HG02571 (cell line): ENCODE results near the gene KIAA1328.
A peak's percentile ranks its signal among the peaks of the same experiment; 100 is the strongest.
"Not testable (repeated sequence)": the region's sequence is repeated elsewhere in the genome, so short reads cannot be mapped to it uniquely, and the experiment has no call there.

Experiments used
- ATAC-seq: cut with Tn5 transposase; IDR thresholded peaks from one replicate; pipeline ENCODE4 v1.9.1; 2021; ENCODE audit warnings: mild to moderate bottlenecking, moderate library complexity; ENCODE audit not compliant: unreplicated experiment

KIAA1328 gene

GRCh38 chr18:36821681-36822080 is 7.2 kb upstream of the KIAA1328 start:
- no peak for ATAC-seq

GRCh38 chr18:36825526-36825925 is 3.4 kb upstream of the KIAA1328 start:
- no peak for ATAC-seq

GRCh38 chr18:36826556-36826955 is 2.4 kb upstream of the KIAA1328 start:
- no peak for ATAC-seq

GRCh38 chr18:36828157-36828629 is 734 bp upstream of the KIAA1328 start:
- peak; percentile 3 for ATAC-seq

GRCh38 chr18:36829362-36830157 is 633 bp downstream of the KIAA1328 start:
- no peak for ATAC-seq

GRCh38 chr18:36830158-36830495 is 1.2 kb downstream of the KIAA1328 start:
- no peak for ATAC-seq

GRCh38 chr18:36831139-36831538 is 2.2 kb downstream of the KIAA1328 start:
- ATAC-seq: no peak

- ATAC-seq: no peak
These were observed 4.2 kb downstream of the KIAA1328 start for GRCh38 chr18:36833120-36833519.

GRCh38 chr18:36835927-36836326 is 7.0 kb downstream of the KIAA1328 start:
- no peak for ATAC-seq

- no peak for ATAC-seq
These were observed 10.9 kb downstream of the KIAA1328 start for GRCh38 chr18:36839835-36840234.

- ATAC-seq: no peak
These were observed 14.3 kb downstream of the KIAA1328 start for GRCh38 chr18:36843199-36843598.

- ATAC-seq: no peak
These were observed 14.9 kb downstream of the KIAA1328 start for GRCh38 chr18:36843784-36844183.

- ATAC-seq: no peak
These were observed 19.7 kb downstream of the KIAA1328 start for GRCh38 chr18:36848609-36849008.

GRCh38 chr18:36849288-36850006 is 20.5 kb downstream of the KIAA1328 start:
- no peak for ATAC-seq

- ATAC-seq: no peak
These were observed 21.7 kb downstream of the KIAA1328 start for GRCh38 chr18:36850527-36851201.

GRCh38 chr18:36851202-36851590 is 22.3 kb downstream of the KIAA1328 start:
- no peak for ATAC-seq

- ATAC-seq: no peak
These were observed 27.9 kb downstream of the KIAA1328 start for GRCh38 chr18:36856815-36857214.

GRCh38 chr18:36862182-36862581 is 33.3 kb downstream of the KIAA1328 start:
- ATAC-seq: no peak

GRCh38 chr18:36867056-36867455 is 38.1 kb downstream of the KIAA1328 start:
- no peak for ATAC-seq

- no peak for ATAC-seq
These were observed 42.9 kb downstream of the KIAA1328 start for GRCh38 chr18:36871801-36872200.

GRCh38 chr18:36872329-36872728 is 43.4 kb downstream of the KIAA1328 start:
- ATAC-seq: no peak

GRCh38 chr18:36873826-36874225 is 44.9 kb downstream of the KIAA1328 start:
- not testable (repeated sequence) for ATAC-seq
